Stimulated activated CD8-positive, alpha-beta memory T cell treated with anti-CD3 and anti-CD28 coated beads, Interleukin-12 subunit alpha, Interleukin-12 subunit beta, amount 100 ng/mL, for 4 hours (primary cell): Measurements from ENCODE around the gene STEAP1.

ENCODE experiments used
- DNase-seq: peaks from one replicate; pipeline ENCODE4 v3.0.0-alpha.2; 2020; ENCODE audit warnings: low read depth

The STEAP1 gene

DNA sequence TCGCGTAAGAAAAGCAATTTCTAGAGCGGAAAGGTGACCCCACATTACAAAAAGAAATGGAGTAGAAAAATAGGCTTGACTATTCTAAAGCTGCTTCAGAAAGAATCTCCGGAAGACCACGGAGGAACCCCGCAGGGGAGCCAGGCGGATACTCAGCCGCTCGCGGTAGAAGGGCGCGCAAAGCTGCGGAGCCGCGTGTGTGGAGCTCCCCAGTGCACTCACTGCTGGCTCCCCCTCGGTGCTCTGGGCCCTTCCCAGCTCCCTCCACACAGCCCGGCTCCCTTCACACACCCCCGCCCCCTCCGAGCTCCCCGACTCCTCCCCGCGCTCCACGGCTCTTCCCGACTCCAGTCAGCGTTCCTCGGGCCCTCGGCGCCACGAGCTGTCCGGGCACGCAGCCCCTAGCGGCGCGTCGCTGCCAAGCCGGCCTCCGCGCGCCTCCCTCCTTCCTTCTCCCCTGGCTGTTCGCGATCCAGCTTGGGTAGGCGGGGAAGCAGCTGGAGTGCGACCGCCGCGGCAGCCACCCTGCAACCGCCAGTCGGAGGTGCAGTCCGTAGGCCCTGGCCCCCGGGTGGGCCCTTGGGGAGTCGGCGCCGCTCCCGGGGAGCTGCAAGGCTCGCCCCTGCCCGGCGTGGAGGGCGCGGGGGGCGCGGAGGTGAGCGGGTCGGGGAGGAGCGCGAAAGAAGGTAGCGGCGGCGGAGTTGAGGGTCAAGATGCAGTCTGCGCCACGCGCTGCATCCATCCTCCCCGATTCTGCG is 57.3 kb downstream of the STEAP1 start, which contains the start of gene STEAP2:
STEAP2 (plus strand) TSS at position 350 of the 758 bp plus-strand sequence. CDS start 13,343 bp downstream, outside the sequence.
- no peak for DNase-seq

DNA sequence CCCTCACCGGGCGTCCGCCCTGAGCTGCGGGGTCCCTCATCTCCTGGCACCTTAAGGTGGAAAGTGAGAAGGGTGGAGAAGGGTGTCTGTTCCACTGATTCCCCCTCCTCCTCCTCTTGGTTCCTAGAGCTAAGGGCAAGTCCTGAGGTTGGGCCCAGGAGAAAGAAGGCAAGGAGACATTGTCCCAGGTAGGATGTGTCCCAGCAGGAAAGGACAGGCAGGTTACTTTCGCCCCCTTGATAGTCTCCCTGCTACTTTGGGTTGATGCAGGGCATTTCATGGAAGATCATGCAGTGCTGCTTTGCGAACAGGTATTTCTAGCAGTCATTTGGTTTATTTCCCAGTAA is 57.9 kb downstream of the STEAP1 start:
- no peak for DNase-seq

DNA sequence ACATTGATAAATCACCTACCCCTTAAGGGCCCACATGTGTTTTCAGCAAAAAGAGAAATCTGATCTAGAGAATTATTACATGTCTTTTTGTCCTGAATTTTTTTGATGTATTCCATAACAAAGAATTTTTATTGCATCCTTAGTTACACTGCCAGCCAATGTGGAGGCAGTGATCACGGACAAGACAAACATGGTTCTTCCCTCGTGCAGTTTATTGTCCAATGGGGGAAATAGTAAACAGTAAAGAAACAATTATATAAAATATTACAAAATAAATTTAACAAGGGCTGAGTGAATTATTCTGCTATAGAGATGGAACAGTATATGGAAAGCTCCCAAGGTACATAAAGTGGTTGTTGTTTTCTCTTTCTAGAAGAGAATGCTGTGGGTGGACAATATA is 59.3 kb downstream of the STEAP1 start:
- no peak for DNase-seq
